ENCODE results near the gene ARPC1A.

The ARPC1A gene

GRCh38 chr7:99389772-99390171, 64.1 kb downstream of the ARPC1A start:
- Histone ChIP-seq H3K4me1 (ENCODE audit: control insufficient read depth in 1 of 2, insufficient read depth in 1 of 2, low read depth in 1 of 2, low read length in 1 of 2) (peaks cover 14 to 18% of the 10 kb centered on the region in 2 experiments), H3K27me3 (no peaks in the 10 kb centered on the region), H3K4me3 (ENCODE audit: low read depth in 1 of 2, low read length in 1 of 2) (no peak overlapping the region), H3K27ac (no peak overlapping the region), H3K9me3 (no peaks in the 10 kb centered on the region), H3K36me3 (peaks cover 99% of the 10 kb centered on the region)
- TF ChIP-seq CTCF (IDR thresholded peaks at IDR 0.05), result no peak

GRCh38 chr7:99390941-99391602, 65.4 kb downstream of the ARPC1A start:
- Histone ChIP-seq H3K9me3 (no peaks in the 10 kb centered on the region), H3K27ac (no peak overlapping the region), H3K36me3 (peaks cover 100% of the 10 kb centered on the region), H3K27me3 (no peaks in the 10 kb centered on the region), H3K4me3 (ENCODE audit: low read depth in 1 of 2, low read length in 1 of 2) (no peak overlapping the region), H3K4me1 (ENCODE audit: control insufficient read depth in 1 of 2, insufficient read depth in 1 of 2, low read depth in 1 of 2, low read length in 1 of 2) (peaks cover 14% of the 10 kb centered on the region in 2 experiments)
- TF ChIP-seq CTCF (IDR thresholded peaks at IDR 0.05), result no peak

- no peaks in the 10 kb centered on the region for H3K27me3 ChIP-seq
- peaks cover 14% of the 10 kb centered on the region in 2 experiments for H3K4me1 ChIP-seq (ENCODE audit: control insufficient read depth in 1 of 2, insufficient read depth in 1 of 2, low read depth in 1 of 2, low read length in 1 of 2)
- no peak overlapping the region for H3K4me3 ChIP-seq (ENCODE audit: low read depth in 1 of 2, low read length in 1 of 2)
- peaks cover 100% of the 10 kb centered on the region for H3K36me3 ChIP-seq
- no peak for TF ChIP-seq CTCF (IDR thresholded peaks at IDR 0.05)
- H3K9me3 ChIP-seq, result no peaks in the 10 kb centered on the region
- H3K27ac ChIP-seq, result peak overlapping the region; percentile 61
These were observed 66.3 kb downstream of the ARPC1A start for GRCh38 chr7:99392046-99392445.

GRCh38 chr7:99392659-99393354, 67.1 kb downstream of the ARPC1A start:
- Histone ChIP-seq H3K27ac (peak overlapping the region; percentile 61), H3K27me3 (no peaks in the 10 kb centered on the region), H3K4me1 (ENCODE audit: control insufficient read depth in 1 of 2, insufficient read depth in 1 of 2, low read depth in 1 of 2, low read length in 1 of 2) (peaks cover 14% of the 10 kb centered on the region in 2 experiments), H3K4me3 (ENCODE audit: low read depth in 1 of 2, low read length in 1 of 2) (peak overlapping the region in 1 of 2 experiments; percentile 24), H3K36me3 (peaks cover 100% of the 10 kb centered on the region), H3K9me3 (no peaks in the 10 kb centered on the region)
- TF ChIP-seq CTCF (IDR thresholded peaks at IDR 0.05), result no peak

- Histone ChIP-seq H3K36me3 (peaks cover 100% of the 10 kb centered on the region), H3K9me3 (no peaks in the 10 kb centered on the region), H3K4me1 (ENCODE audit: control insufficient read depth in 1 of 2, insufficient read depth in 1 of 2, low read depth in 1 of 2, low read length in 1 of 2) (peaks cover 14% of the 10 kb centered on the region in 2 experiments), H3K27me3 (no peaks in the 10 kb centered on the region), H3K27ac (peak overlapping the region; percentile 61), H3K4me3 (ENCODE audit: low read depth in 1 of 2, low read length in 1 of 2) (no peak overlapping the region)
- no peak for TF ChIP-seq CTCF (IDR thresholded peaks at IDR 0.05)
These were observed 67.9 kb downstream of the ARPC1A start for GRCh38 chr7:99393355-99394187.

Data from neutrophil (primary cell).